ENCODE measurements around the gene SCGB1D4.

DNA sequence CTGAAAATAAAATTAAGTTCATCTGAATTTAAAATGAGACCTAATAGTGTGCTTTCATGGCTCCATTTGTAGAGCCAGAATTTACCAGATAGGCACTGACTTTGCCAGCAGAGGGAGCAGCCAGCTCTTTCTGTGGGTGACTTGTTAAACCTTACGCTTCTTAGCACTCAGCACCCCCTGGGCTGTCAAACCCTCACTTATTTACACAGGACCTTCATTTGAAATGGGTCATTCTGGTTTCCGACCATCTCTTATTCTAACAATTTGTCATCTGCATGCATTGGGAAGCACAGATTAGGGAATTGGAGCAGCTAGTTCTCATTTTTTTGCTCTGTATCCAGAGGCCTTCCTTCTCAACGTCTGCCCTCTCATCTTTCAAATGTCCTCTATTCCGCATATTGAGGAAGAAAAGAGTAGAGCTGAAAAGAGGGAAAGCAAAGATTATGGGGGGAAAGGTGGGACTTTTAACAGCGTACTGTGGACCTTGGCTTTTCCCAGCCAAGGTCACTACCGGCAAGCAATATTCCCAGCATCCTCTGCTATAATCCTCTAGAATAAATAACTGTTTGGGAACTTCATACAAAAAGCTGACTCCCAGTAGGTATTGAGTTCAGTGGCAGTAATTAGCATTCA lies 41.5 kb upstream of the SCGB1D4 start:
- TF ChIP-seq CTCF (IDR thresholded peaks at IDR 0.05; ENCODE audit: insufficient read depth, low read depth, low read length) (peak; percentile 64), EZH2 (IDR thresholded peaks at IDR 0.05; ENCODE audit: insufficient read depth, low read length) (no peak)
